Effector memory CD4-positive, alpha-beta T cell (primary cell): ENCODE results near the gene SETBP1.
A peak's percentile ranks its signal among the peaks of the same experiment; 100 is the strongest.

ENCODE experiments used
- DNase-seq, 3 donors: peaks; one replicate each; pipeline ENCODE4 v3.0.0-alpha.2; 2020
- H3K27ac ChIP-seq: 2 replicates; pipeline ENCODE4 v1.7.0; 2013; ENCODE audit warnings: mild to moderate bottlenecking, low read length, moderate library complexity; ENCODE audit not compliant: insufficient read depth, poor library complexity, severe bottlenecking
- H3K27me3 ChIP-seq: replicated peaks from 2 replicates; pipeline ENCODE4 v1.7.0; 2013; ENCODE audit warnings: mild to moderate bottlenecking, low read length; ENCODE audit not compliant: insufficient read depth, control insufficient read depth, poor library complexity, severe bottlenecking
- H3K36me3 ChIP-seq: 2 replicates; pipeline ENCODE4 v1.7.0; 2013; ENCODE audit warnings: mild to moderate bottlenecking, low read length, moderate library complexity; ENCODE audit not compliant: control insufficient read depth, insufficient read depth
- H3K4me1 ChIP-seq: 2 replicates; pipeline ENCODE4 v1.7.0; 2013; ENCODE audit warnings: low read length, mild to moderate bottlenecking; ENCODE audit not compliant: control insufficient read depth, insufficient read depth, poor library complexity, severe bottlenecking
- H3K4me3 ChIP-seq: 2 replicates; pipeline ENCODE4 v1.7.0; 2013; ENCODE audit warnings: low read length, low read depth, mild to moderate bottlenecking; ENCODE audit not compliant: insufficient read depth, poor library complexity, severe bottlenecking
- H3K9me3 ChIP-seq: 2 replicates; pipeline ENCODE4 v1.7.0; 2013; ENCODE audit warnings: mild to moderate bottlenecking, low read length, moderate library complexity; ENCODE audit not compliant: control insufficient read depth
- total RNA-seq, 3 donors: gene quantifications; one replicate each; lab custom pipeline; 2026; lab: John Stamatoyannopoulos, UW

The SETBP1 gene
- total RNA-seq = 0.52 to 6.8 (median 0.69) reads per million in 3 donors

- peaks cover 16% of the 10 kb centered on the region for H3K4me1 ChIP-seq
- no peak within 1 kb of the TSS for H3K27ac ChIP-seq
- peaks cover 7% of the 10 kb centered on the region for H3K27me3 ChIP-seq
- H3K36me3 ChIP-seq = no peaks in the 10 kb centered on the region
- no peaks in the 10 kb centered on the region for H3K9me3 ChIP-seq
- no peak for DNase-seq
- H3K4me3 ChIP-seq = peak within 1 kb of the TSS; percentile 49
Measured at GRCh38 chr18:44680273-44681075, at the start of gene SETBP1. Gene SETBP1, plus strand, starts transcription at chr18:44680888. Its CDS starts 20,459 bp downstream, at chr18:44701347.

GRCh38 chr18:44632469-44633145 lies 48.1 kb upstream of the SETBP1 start:
- Histone ChIP-seq H3K4me3 (no peak overlapping the region), H3K9me3 (no peaks in the 10 kb centered on the region), H3K4me1 (no peaks in the 10 kb centered on the region), H3K27ac (no peak overlapping the region), H3K36me3 (no peaks in the 10 kb centered on the region), H3K27me3 (no peaks in the 10 kb centered on the region)
- DNase-seq = no peak

GRCh38 chr18:44635546-44635945 lies 45.1 kb upstream of the SETBP1 start:
- Histone ChIP-seq H3K9me3 (no peaks in the 10 kb centered on the region), H3K27ac (no peak overlapping the region), H3K27me3 (no peaks in the 10 kb centered on the region), H3K4me1 (no peaks in the 10 kb centered on the region), H3K4me3 (no peak overlapping the region), H3K36me3 (no peaks in the 10 kb centered on the region)
- DNase-seq = no peak

GRCh38 chr18:44636241-44636640 lies 44.4 kb upstream of the SETBP1 start:
- H3K4me3 ChIP-seq = no peak overlapping the region
- no peaks in the 10 kb centered on the region for H3K9me3 ChIP-seq
- no peaks in the 10 kb centered on the region for H3K27me3 ChIP-seq
- H3K27ac ChIP-seq = no peak overlapping the region
- DNase-seq = no peak
- no peaks in the 10 kb centered on the region for H3K4me1 ChIP-seq
- no peaks in the 10 kb centered on the region for H3K36me3 ChIP-seq

DNA sequence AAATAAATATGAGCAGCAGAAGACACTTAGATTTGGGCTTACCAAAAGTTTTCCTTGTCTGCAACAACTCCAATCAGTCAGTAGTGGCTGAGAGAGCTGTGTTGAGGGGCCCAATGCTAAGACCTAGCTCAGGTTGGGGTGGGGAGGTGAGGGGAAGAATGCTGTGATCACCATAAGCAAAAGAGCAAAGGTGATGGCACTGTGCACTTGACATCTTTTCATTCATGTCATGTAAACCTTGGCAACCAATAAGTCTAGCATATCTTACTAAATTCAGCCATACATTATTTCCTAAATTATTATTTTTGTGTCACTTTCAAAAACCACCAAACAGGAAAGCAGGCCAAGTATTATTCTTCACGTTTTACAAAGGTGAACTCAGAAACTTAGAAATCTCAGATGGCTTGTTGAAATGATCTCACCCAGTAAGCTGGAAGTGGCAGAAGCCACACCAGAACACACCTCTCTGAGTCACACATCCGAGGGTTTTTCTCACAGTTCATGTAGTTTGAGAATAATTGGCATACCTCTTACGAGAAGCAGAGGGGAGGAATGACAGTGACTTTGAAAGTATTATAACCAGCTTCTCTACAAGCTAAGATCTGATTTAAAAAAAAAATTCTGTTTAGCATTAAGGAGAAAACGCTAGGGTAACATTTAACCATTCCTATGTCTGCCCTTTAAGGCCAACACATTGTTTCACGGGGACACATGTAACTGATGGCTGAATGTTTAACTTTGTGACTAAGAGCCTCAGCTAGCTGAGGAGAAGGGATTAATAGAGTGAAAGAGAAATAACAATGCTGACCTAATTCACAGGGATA lies 43.3 kb upstream of the SETBP1 start:
- no peak overlapping the region for H3K4me3 ChIP-seq
- no peaks in the 10 kb centered on the region for H3K27me3 ChIP-seq
- H3K9me3 ChIP-seq = no peaks in the 10 kb centered on the region
- H3K4me1 ChIP-seq = no peaks in the 10 kb centered on the region
- no peaks in the 10 kb centered on the region for H3K36me3 ChIP-seq
- no peak for DNase-seq
- no peak overlapping the region for H3K27ac ChIP-seq

DNA sequence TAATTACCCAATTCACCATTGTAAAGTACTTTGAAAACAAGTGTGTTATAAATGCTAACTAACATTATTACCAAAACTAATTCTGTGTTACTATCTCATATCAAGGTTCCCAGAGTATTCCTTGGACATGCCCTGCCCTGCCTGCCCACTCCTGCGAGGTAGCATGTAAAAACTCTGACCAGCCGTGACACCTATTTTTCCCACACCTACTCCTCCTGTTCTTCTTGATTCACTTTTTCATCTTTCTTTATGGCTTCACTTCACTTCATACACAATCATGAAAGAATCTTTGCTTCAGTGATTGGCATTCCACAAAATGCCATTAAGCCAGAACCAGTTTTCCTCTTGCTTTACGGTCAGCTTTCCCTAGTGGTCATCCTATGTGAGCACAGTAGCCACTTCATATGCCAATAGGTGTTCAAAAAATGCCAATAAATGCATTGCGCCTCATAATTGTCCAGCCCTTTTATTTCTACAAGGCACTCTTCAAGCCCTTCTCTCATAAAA lies 42.6 kb upstream of the SETBP1 start:
- H3K4me3 ChIP-seq = no peak overlapping the region
- no peaks in the 10 kb centered on the region for H3K27me3 ChIP-seq
- H3K4me1 ChIP-seq = no peaks in the 10 kb centered on the region
- H3K9me3 ChIP-seq = no peaks in the 10 kb centered on the region
- no peak overlapping the region for H3K27ac ChIP-seq
- no peaks in the 10 kb centered on the region for H3K36me3 ChIP-seq
- no peak for DNase-seq

DNA sequence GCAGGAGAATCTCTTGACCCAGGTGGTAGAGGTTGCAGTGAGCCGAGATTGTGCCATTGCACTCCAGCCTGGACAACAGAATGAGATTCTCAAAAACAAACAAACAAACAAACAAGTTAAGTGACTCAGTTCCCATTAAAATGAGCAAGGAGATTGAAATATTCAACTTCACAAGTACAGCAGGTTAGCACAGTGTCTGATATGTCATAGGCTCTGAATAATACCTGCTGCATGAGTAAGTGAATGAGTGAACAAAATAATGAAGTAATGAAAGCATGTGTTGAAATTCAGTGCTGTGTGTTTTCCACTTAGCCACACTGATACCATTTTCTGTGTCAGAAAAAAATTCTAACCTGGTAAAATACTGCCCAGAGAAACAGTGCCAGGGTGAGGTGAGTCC lies 41.9 kb upstream of the SETBP1 start:
- Histone ChIP-seq H3K4me1 (no peaks in the 10 kb centered on the region), H3K4me3 (no peak overlapping the region), H3K36me3 (no peaks in the 10 kb centered on the region), H3K27me3 (no peaks in the 10 kb centered on the region), H3K9me3 (no peaks in the 10 kb centered on the region), H3K27ac (no peak overlapping the region)
- no peak for DNase-seq

- H3K4me3 ChIP-seq = no peak overlapping the region
- no peak overlapping the region for H3K27ac ChIP-seq
- no peak for DNase-seq
Measured at GRCh38 chr18:44643004-44643403, 37.7 kb upstream of the SETBP1 start.

GRCh38 chr18:44651478-44651877 lies 29.2 kb upstream of the SETBP1 start:
- H3K27ac ChIP-seq = no peak overlapping the region
- H3K9me3 ChIP-seq = no peaks in the 10 kb centered on the region
- no peak for DNase-seq
- H3K4me1 ChIP-seq = no peaks in the 10 kb centered on the region
- H3K27me3 ChIP-seq = no peaks in the 10 kb centered on the region
- no peak overlapping the region for H3K4me3 ChIP-seq
- no peaks in the 10 kb centered on the region for H3K36me3 ChIP-seq

More at GRCh38 chr18:44643004-44643403, 37.7 kb upstream of the SETBP1 start:
- H3K9me3 ChIP-seq = no peaks in the 10 kb centered on the region
- no peaks in the 10 kb centered on the region for H3K27me3 ChIP-seq
- H3K4me1 ChIP-seq = no peaks in the 10 kb centered on the region
- no peaks in the 10 kb centered on the region for H3K36me3 ChIP-seq
